GM10266 (cell line): ENCODE results near the gene ACADVL.

Experiments used
- DNase-seq: peaks from one replicate; pipeline ENCODE4 v3.0.0; 2012; ENCODE audit errors: extremely low spot score
- CTCF ChIP-seq: IDR thresholded peaks from 2 replicates; pipeline ENCODE4 v1.5.1; 2012; ENCODE audit warnings: mild to moderate bottlenecking, low read depth; ENCODE audit not compliant: control insufficient read depth, insufficient read depth; ENCODE audit errors: missing control alignments

Gene ACADVL

GRCh38 chr17:7238420-7239090, 18.8 kb downstream of the ACADVL start:
- TF ChIP-seq CTCF = no peak
- DNase-seq = no peak

- no peak for TF ChIP-seq CTCF
Observed at GRCh38 chr17:7239091-7240027, 19.6 kb downstream of the ACADVL start, which contains the start of gene PHF23. Gene PHF23 (minus strand): TSS chr17:7239457. CDS start chr17:7239279, 178 bp downstream.

GRCh38 chr17:7240375-7240774, 20.6 kb downstream of the ACADVL start:
- no peak for TF ChIP-seq CTCF

More at GRCh38 chr17:7239091-7240027, 19.6 kb downstream of the ACADVL start, which contains the start of gene PHF23:
- DNase-seq = peak; percentile 99

GRCh38 chr17:7241090-7241733, 21.5 kb downstream of the ACADVL start:
- DNase-seq = no peak
- no peak for TF ChIP-seq CTCF

More at GRCh38 chr17:7240375-7240774, 20.6 kb downstream of the ACADVL start:
- no peak for DNase-seq

DNA sequence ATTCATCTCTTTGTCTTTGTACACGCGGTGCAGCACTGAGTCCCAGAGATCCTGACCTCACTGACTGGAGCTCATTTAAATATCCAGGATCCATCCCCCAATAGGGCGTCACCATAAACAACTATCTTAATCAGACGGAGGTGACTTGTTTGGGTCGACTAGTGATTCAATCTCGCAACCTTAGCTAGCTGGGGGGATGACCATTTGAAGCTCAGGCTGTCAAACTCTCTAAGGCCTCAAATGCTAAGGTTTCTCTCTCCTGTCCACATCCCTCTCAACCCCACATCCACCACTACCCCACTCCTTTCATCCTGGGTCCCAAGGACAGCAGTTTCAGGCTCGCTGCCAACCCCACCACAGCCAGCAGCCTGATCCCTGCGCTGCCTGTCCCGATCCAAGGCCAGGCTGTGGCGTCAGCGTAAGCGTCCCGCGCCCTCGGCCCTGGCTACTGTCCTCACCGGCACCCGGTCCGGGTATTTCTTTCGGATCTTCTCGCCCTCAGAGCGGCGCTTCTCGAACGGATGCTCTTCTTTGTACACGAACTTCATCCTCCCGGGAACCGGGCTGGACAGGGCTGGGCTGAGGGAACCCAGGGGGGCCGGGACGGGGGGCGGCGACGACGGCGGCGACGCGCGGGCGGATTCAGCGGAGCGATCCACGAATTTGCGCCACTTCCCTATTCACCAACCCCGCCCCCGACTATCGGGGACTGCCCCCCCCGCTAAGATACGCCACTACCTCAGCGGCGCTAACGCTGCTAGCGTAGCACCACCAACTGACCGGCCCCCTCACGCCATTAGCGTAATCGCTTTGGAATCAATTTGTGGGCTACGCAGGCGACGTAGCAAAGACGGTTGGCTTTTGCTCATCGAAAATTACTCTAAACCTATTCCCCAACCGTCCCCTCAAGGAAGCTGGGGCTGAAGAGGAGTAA, 22.3 kb downstream of the ACADVL start, which contains the start of gene GABARAP:
Gene GABARAP, minus strand, starts transcription at position 667 of the 934 bp plus-strand sequence. Its CDS starts 119 bp downstream, at position 548.
- TF ChIP-seq CTCF = no peak
- peak; percentile 85 for DNase-seq
